Measurements from ENCODE around the gene VSNL1. TPM values are rescaled to one million over a fixed set of nuclear protein-coding genes. Genes with fewer than 3 reads are reported as not detected.

Gene VSNL1
- total and polyA plus RNA-seq, 2 donors (not counting 1 experiment from before 2014, with no cell fraction given), result not detected

GRCh38 chr2:17547237-17547636 is 6.7 kb downstream of the VSNL1 start:
- intact Hi-C loops (cut with micrococcal nuclease), result no loop called here
- WGBS (ENCODE audit: insufficient coverage), result no CpG with 5 or more reads among the region's 2 CpGs
- Histone ChIP-seq H3K79me2 (ENCODE audit: control insufficient read depth, insufficient read depth, low read length) (no peaks in the 10 kb centered on the region), H2AFZ (ENCODE audit: insufficient read depth, low read depth, low read length, poor library complexity, severe bottlenecking) (no peak overlapping the region), H3K4me1 (ENCODE audit: control insufficient read depth in 2 of 2, insufficient read depth in 2 of 2, low read length in 2 of 2) (no peaks in the 10 kb centered on the region), H3K27me3 (replicated peaks in 1 of 4; ENCODE audit: control extremely low read depth in 1 of 4, control insufficient read depth in 3 of 4, insufficient read depth in 4 of 4, low read length in 3 of 4) (peaks cover 0 to 25% (median 21%) of the 10 kb centered on the region in 4 experiments), H3K4me3 (ENCODE audit: control extremely low read depth in 1 of 5, extremely low read depth in 1 of 5, insufficient read depth in 1 of 5, low read depth in 2 of 5, low read length in 4 of 5) (no peak overlapping the region), H3K9ac (ENCODE audit: low read length) (no peak overlapping the region), H3K36me3 (replicated peaks in 1 of 2; ENCODE audit: control extremely low read depth in 1 of 2, control insufficient read depth in 1 of 2, extremely low read depth in 1 of 2, insufficient read depth in 2 of 2, low read length in 1 of 2) (no peaks in the 10 kb centered on the region), H3K4me2 (replicated peaks; ENCODE audit: low read depth, low read length, poor library complexity, severe bottlenecking) (no peak overlapping the region), H3K9me3 (ENCODE audit: control extremely low read depth in 1 of 3, control insufficient read depth in 2 of 3, insufficient read depth in 1 of 3, low read length in 2 of 3) (no peaks in the 10 kb centered on the region), H4K20me1 (ENCODE audit: control insufficient read depth, insufficient read depth, low read length, poor library complexity, severe bottlenecking) (no peaks in the 10 kb centered on the region), H3K27ac (ENCODE audit: low read length in 2 of 2) (no peak overlapping the region)
- ATAC-seq (ENCODE audit: low read depth), result no peak
- Mint-ChIP-seq H3K27me3 (peaks cover 54% of the 10 kb centered on the region), H3K4me1 (no peaks in the 10 kb centered on the region), H3K9me3 (ENCODE audit: insufficient read depth) (no peaks in the 10 kb centered on the region), H3K27ac (no peak overlapping the region), H3K4me3 (no peak overlapping the region)
- TF ChIP-seq EZH2 (IDR thresholded peaks at IDR 0.05; ENCODE audit: borderline replicate concordance, insufficient read depth, low read depth, low read length, poor library complexity, severe bottlenecking) (no peak), CTCF (IDR thresholded peaks at IDR 0.05) (no peak)
- no peak for DNase-seq
- POLR2A ChIA-PET, result no interaction called here
- CTCF ChIA-PET, result no interaction called here

- Histone ChIP-seq H3K4me3 (ENCODE audit: control extremely low read depth in 1 of 5, extremely low read depth in 1 of 5, insufficient read depth in 1 of 5, low read depth in 2 of 5, low read length in 4 of 5) (no peak overlapping the region), H3K4me1 (ENCODE audit: control insufficient read depth in 2 of 2, insufficient read depth in 2 of 2, low read length in 2 of 2) (no peaks in the 10 kb centered on the region), H3K9me3 (ENCODE audit: control extremely low read depth in 1 of 3, control insufficient read depth in 2 of 3, insufficient read depth in 1 of 3, low read length in 2 of 3) (no peaks in the 10 kb centered on the region), H3K4me2 (replicated peaks; ENCODE audit: low read depth, low read length, poor library complexity, severe bottlenecking) (no peak overlapping the region), H3K27ac (ENCODE audit: low read length in 2 of 2) (no peak overlapping the region), H3K27me3 (replicated peaks in 1 of 4; ENCODE audit: control extremely low read depth in 1 of 4, control insufficient read depth in 3 of 4, insufficient read depth in 4 of 4, low read length in 3 of 4) (peaks cover 0 to 22% (median 17%) of the 10 kb centered on the region in 4 experiments), H3K36me3 (replicated peaks in 1 of 2; ENCODE audit: control extremely low read depth in 1 of 2, control insufficient read depth in 1 of 2, extremely low read depth in 1 of 2, insufficient read depth in 2 of 2, low read length in 1 of 2) (no peaks in the 10 kb centered on the region), H3K79me2 (ENCODE audit: control insufficient read depth, insufficient read depth, low read length) (no peaks in the 10 kb centered on the region), H3K9ac (ENCODE audit: low read length) (no peak overlapping the region), H4K20me1 (ENCODE audit: control insufficient read depth, insufficient read depth, low read length, poor library complexity, severe bottlenecking) (no peaks in the 10 kb centered on the region), H2AFZ (ENCODE audit: insufficient read depth, low read depth, low read length, poor library complexity, severe bottlenecking) (no peak overlapping the region)
- no peak for DNase-seq
- ChIA-PET CTCF (no interaction called here), POLR2A (no interaction called here)
- peaks cover 50% of the 10 kb centered on the region for H3K27me3 Mint-ChIP-seq
- no peaks in the 10 kb centered on the region for H3K9me3 Mint-ChIP-seq (ENCODE audit: insufficient read depth)
- TF ChIP-seq EZH2 (IDR thresholded peaks at IDR 0.05; ENCODE audit: borderline replicate concordance, insufficient read depth, low read depth, low read length, poor library complexity, severe bottlenecking) (no peak), CTCF (IDR thresholded peaks at IDR 0.05) (no peak)
- no peak for ATAC-seq (ENCODE audit: low read depth)
- no peaks in the 10 kb centered on the region for H3K4me1 Mint-ChIP-seq
- no peak overlapping the region for H3K4me3 Mint-ChIP-seq
- H3K27ac Mint-ChIP-seq, result no peak overlapping the region
- WGBS (ENCODE audit: insufficient coverage), result 81% methylated on average over 5 of the region's 5 CpGs
- intact Hi-C loops (cut with micrococcal nuclease), result no loop called here
Measured at GRCh38 chr2:17547737-17548136, 7.2 kb downstream of the VSNL1 start.

All from B cell (primary cell).